D721Med (cell line): ENCODE measurements around the gene AADACL4.
"Not testable (repeated sequence)": the region's sequence is repeated elsewhere in the genome, so short reads cannot be mapped to it uniquely, and the experiment has no call there.

Experiments
- DNase-seq: peaks from one replicate; pipeline ENCODE4 v3.0.0; 2011; ENCODE audit warnings: low spot score; ENCODE audit not compliant: insufficient read length
- FAIRE-seq: peaks from 2 replicates; lab custom pipeline; 2011; peaks lifted over from hg19 to GRCh38; lab: Jason Lieb, UNC
- CTCF ChIP-seq: IDR thresholded peaks from 2 replicates; pipeline ENCODE4 v1.5.1; 2012; ENCODE audit warnings: mild to moderate bottlenecking, control low read depth; ENCODE audit not compliant: insufficient read depth; ENCODE audit errors: missing control alignments

AADACL4 gene

DNA sequence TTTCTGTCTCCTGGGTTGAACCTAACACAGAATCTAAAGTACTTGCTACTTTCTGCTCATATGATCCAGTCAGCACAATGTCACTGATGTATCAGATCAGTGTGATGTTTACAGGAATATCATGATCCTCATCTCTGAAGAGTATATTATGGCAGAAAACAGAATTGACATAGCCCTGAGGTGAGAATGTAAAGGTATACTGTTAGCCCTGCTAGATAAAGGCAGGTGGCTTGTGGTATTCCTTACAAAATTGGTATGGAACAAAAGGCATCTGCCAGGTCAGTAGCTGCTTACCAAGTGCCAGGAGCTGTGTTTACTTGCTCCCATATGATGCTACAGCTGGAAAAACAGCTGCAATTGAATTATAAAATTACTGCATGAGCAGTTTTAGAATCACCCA, 30.5 kb downstream of the AADACL4 start:
- no peak for FAIRE-seq
- no peak for TF ChIP-seq CTCF
- DNase-seq, result no peak

GRCh38 chr1:12676122-12676521, 32.2 kb downstream of the AADACL4 start:
- DNase-seq, FAIRE-seq: not testable (repeated sequence)

DNA sequence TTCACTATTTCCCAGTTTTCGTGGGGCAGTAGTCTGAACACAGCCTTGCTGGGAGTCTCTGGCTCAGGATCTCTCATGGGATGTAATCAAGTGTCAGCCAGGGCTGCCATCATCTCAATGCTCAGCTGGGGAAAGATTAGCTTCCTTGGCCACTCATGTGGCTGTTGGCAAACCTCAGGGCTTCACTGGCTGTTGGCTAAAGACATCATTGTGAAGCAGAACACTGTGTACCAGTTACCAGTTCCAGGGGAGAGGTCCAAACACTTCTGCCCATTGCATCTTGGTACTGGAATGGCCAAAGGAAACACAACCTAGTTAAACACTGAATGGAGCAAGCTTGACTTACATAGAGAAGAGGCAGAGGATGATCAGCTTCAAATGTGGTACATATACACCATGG, 33.7 kb downstream of the AADACL4 start:
- FAIRE-seq (no peak), DNase-seq (no peak)

DNA sequence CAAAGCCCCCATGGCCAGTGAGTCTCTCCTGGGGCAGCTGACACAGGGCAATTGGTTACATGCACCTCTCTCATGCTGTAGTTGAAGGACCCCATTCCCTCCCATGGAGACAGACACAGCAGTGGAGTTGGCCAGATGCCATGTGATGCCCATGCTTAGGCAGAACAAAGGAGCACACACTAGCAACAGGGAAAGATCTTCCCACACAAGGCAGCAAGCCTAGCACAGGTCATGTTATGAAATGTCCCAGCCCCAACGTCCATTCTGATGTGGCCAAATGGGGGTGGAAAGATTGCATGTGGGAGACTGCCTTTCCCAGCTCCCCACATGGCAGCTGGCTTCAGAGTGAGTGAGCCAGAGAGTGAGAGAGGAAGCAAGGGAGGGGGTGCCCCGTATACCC, 34.5 kb downstream of the AADACL4 start:
- FAIRE-seq (no peak), DNase-seq (no peak)

More for the DNA sequence above, 33.7 kb downstream of the AADACL4 start:
- TF ChIP-seq CTCF, result no peak

GRCh38 chr1:12678820-12679219, 34.9 kb downstream of the AADACL4 start:
- DNase-seq (no peak), FAIRE-seq (no peak)
- TF ChIP-seq CTCF, result no peak

More for the DNA sequence above, 34.5 kb downstream of the AADACL4 start:
- TF ChIP-seq CTCF, result no peak

DNA sequence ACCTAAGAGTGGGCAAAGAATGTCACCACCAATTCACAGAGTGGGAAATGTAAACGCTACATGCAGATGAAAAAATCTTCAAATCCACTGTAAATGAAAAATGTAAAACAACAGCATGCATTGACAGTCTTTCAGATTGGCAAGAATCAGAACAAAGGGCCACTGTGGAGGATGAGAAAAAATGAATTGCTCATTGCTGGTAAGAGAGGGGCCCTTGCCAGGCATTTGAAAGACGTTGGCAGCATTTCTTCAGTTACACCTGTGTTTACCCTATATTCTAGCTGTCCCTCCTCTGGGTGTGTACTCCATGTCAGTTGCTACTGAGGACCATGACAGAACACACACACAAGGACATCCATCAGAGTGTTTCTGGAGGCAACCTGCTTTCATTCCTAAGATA, 46.3 kb downstream of the AADACL4 start:
- DNase-seq, result no peak
- no peak for TF ChIP-seq CTCF
- no peak for FAIRE-seq

DNA sequence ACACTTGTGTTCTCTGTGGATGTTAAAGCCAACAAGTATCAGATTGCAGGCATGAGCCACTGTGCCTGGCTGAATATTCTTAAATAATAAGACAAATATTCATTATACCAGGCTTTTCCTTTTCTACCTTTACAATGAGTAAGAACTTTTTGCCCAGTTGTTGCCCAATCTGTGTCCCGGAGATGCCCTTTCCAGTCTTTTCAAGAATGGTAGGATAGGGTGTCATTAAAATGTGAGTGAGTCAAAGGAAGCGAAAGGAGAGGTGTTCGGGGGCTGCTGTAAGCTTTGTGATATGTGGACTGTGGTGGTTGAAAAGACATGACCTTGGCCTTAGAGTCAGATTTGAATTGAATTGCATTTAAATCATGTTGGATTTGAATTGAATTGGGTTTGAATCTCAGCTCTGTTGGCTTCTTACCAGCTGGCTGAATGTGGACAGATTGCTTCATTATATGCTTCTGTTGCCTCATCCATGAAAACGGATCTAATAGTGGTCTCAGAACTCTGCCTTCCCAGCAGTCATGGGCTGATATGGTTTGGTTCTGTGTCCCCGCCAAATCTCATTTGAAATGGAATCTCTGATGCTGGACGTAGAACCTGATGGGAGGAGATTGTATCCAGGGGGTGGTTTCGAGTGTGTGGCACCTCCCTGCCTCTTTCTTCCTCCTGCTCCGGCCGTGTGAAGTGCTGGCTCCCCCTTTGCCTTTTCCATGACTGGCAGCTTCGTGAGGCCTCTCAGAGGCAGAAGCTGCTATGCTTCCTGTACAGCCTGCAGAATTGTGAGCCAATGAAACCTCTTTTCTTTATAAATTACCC, 49.3 kb downstream of the AADACL4 start:
- DNase-seq, result no peak
- no peak for FAIRE-seq
- no peak for TF ChIP-seq CTCF

- no peak for FAIRE-seq
- TF ChIP-seq CTCF, result no peak
- DNase-seq, result no peak
These were observed 52.8 kb downstream of the AADACL4 start for GRCh38 chr1:12696658-12697057.
